ENCODE results near the gene SLC12A3.

Gene SLC12A3

GRCh38 chr16:56915336-56916119, 50.5 kb downstream of the SLC12A3 start:
- no peak overlapping the region for H3K27ac Mint-ChIP-seq
- H3K9me3 Mint-ChIP-seq: no peaks in the 10 kb centered on the region
- ATAC-seq (replicated peaks) (no peak), DNase-seq (no peak)
- H3K4me1 Mint-ChIP-seq (ENCODE audit: low read depth in 2 of 2): peaks cover 13 to 20% of the 10 kb centered on the region in 2 donors
- peaks cover 7 to 23% of the 10 kb centered on the region in 2 donors for H3K27me3 Mint-ChIP-seq
- H3K4me3 Mint-ChIP-seq: no peak overlapping the region
- no peaks in the 10 kb centered on the region for H3K36me3 Mint-ChIP-seq (ENCODE audit: insufficient read depth)

- peaks cover 13 to 18% of the 10 kb centered on the region in 2 donors for H3K4me1 Mint-ChIP-seq (ENCODE audit: low read depth in 2 of 2)
- no peaks in the 10 kb centered on the region for H3K36me3 Mint-ChIP-seq (ENCODE audit: insufficient read depth)
- H3K4me3 Mint-ChIP-seq: peak overlapping the region; percentile 54 to 62
- ATAC-seq (replicated peaks) (peak; percentile 91), DNase-seq (no peak)
- peaks cover 7 to 23% of the 10 kb centered on the region in 2 donors for H3K27me3 Mint-ChIP-seq
- H3K9me3 Mint-ChIP-seq: no peaks in the 10 kb centered on the region
- H3K27ac Mint-ChIP-seq: peak overlapping the region; percentile 34 to 66
Observed at GRCh38 chr16:56916571-56917403, 51.8 kb downstream of the SLC12A3 start.

GRCh38 chr16:56918467-56919012, 53.5 kb downstream of the SLC12A3 start:
- H3K9me3 Mint-ChIP-seq: no peaks in the 10 kb centered on the region
- no peak overlapping the region for H3K4me3 Mint-ChIP-seq
- H3K36me3 Mint-ChIP-seq (ENCODE audit: insufficient read depth): no peaks in the 10 kb centered on the region
- ATAC-seq (replicated peaks) (no peak), DNase-seq (no peak)
- H3K27me3 Mint-ChIP-seq: peaks cover 0 to 11% of the 10 kb centered on the region in 2 donors
- no peak overlapping the region for H3K27ac Mint-ChIP-seq
- peaks cover 13 to 18% of the 10 kb centered on the region in 2 donors for H3K4me1 Mint-ChIP-seq (ENCODE audit: low read depth in 2 of 2)

- Mint-ChIP-seq H3K27ac (no peak overlapping the region), H3K36me3 (ENCODE audit: insufficient read depth) (no peaks in the 10 kb centered on the region), H3K4me3 (no peak overlapping the region), H3K27me3 (peaks cover 0 to 8% of the 10 kb centered on the region in 2 donors), H3K4me1 (ENCODE audit: low read depth in 2 of 2) (peaks cover 13 to 22% of the 10 kb centered on the region in 2 donors), H3K9me3 (no peaks in the 10 kb centered on the region)
- DNase-seq: no peak
- ATAC-seq (replicated peaks): no peak
Observed at GRCh38 chr16:56919099-56919800, 54.2 kb downstream of the SLC12A3 start.

GRCh38 chr16:56921571-56921970, 56.6 kb downstream of the SLC12A3 start:
- ATAC-seq (replicated peaks): no peak
- Mint-ChIP-seq H3K4me1 (ENCODE audit: low read depth in 2 of 2) (peaks cover 11 to 26% of the 10 kb centered on the region in 2 donors), H3K36me3 (ENCODE audit: insufficient read depth) (no peaks in the 10 kb centered on the region), H3K4me3 (no peak overlapping the region), H3K27me3 (no peaks in the 10 kb centered on the region), H3K9me3 (no peaks in the 10 kb centered on the region), H3K27ac (peak overlapping the region in 1 of 2 donors; percentile 63)
- no peak for DNase-seq

- Mint-ChIP-seq H3K27ac (no peak overlapping the region), H3K4me1 (ENCODE audit: low read depth in 2 of 2) (peaks cover 0 to 12% of the 10 kb centered on the region in 2 donors)
Observed at GRCh38 chr16:56923481-56924091, 58.6 kb downstream of the SLC12A3 start.

GRCh38 chr16:56927471-56927870, 62.5 kb downstream of the SLC12A3 start:
- no peak overlapping the region for H3K4me3 Mint-ChIP-seq
- H3K27ac Mint-ChIP-seq: no peak overlapping the region

More at GRCh38 chr16:56923481-56924091, 58.6 kb downstream of the SLC12A3 start:
- H3K9me3 Mint-ChIP-seq: no peaks in the 10 kb centered on the region
- no peak overlapping the region for H3K4me3 Mint-ChIP-seq
- ATAC-seq (replicated peaks): no peak
- no peaks in the 10 kb centered on the region for H3K36me3 Mint-ChIP-seq (ENCODE audit: insufficient read depth)
- H3K27me3 Mint-ChIP-seq: no peaks in the 10 kb centered on the region
- no peak for DNase-seq

GRCh38 chr16:56929639-56930038, 64.6 kb downstream of the SLC12A3 start:
- ATAC-seq (replicated peaks): no peak
- Mint-ChIP-seq H3K27me3 (no peaks in the 10 kb centered on the region), H3K36me3 (ENCODE audit: insufficient read depth) (peaks cover 36% of the 10 kb centered on the region), H3K4me3 (no peak overlapping the region), H3K27ac (no peak overlapping the region), H3K9me3 (no peaks in the 10 kb centered on the region), H3K4me1 (ENCODE audit: low read depth in 2 of 2) (peaks cover 15 to 19% of the 10 kb centered on the region in 2 donors)
- no peak for DNase-seq

More at GRCh38 chr16:56927471-56927870, 62.5 kb downstream of the SLC12A3 start:
- no peaks in the 10 kb centered on the region for H3K9me3 Mint-ChIP-seq
- DNase-seq: no peak
- peaks cover 18% of the 10 kb centered on the region for H3K36me3 Mint-ChIP-seq (ENCODE audit: insufficient read depth)
- H3K4me1 Mint-ChIP-seq (ENCODE audit: low read depth in 2 of 2): peaks cover under 1 to 15% of the 10 kb centered on the region in 2 donors
- no peak for ATAC-seq (replicated peaks)
- H3K27me3 Mint-ChIP-seq: no peaks in the 10 kb centered on the region

GRCh38 chr16:56930486-56931270, 65.7 kb downstream of the SLC12A3 start:
- ATAC-seq (replicated peaks) (no peak), DNase-seq (no peak)
- Mint-ChIP-seq H3K36me3 (ENCODE audit: insufficient read depth) (peaks cover 46% of the 10 kb centered on the region), H3K9me3 (no peaks in the 10 kb centered on the region), H3K27ac (peak overlapping the region; percentile 99 to 100), H3K4me1 (ENCODE audit: low read depth in 2 of 2) (peaks cover 26% of the 10 kb centered on the region in 2 donors), H3K27me3 (no peaks in the 10 kb centered on the region), H3K4me3 (peak overlapping the region; percentile 99 to 100)

GRCh38 chr16:56931271-56931891, 66.4 kb downstream of the SLC12A3 start:
- no peaks in the 10 kb centered on the region for H3K27me3 Mint-ChIP-seq

GRCh38 chr16:56931892-56932720, 67.1 kb downstream of the SLC12A3 start, which contains the start of gene HERPUD1:
HERPUD1 (plus strand) TSS chr16:56932142; CDS start chr16:56932245, 103 bp downstream.
- DNase-seq: peak; percentile 98 to 99 (median 98)
- Mint-ChIP-seq H3K4me1 (ENCODE audit: low read depth in 2 of 2) (peaks cover 26 to 37% of the 10 kb centered on the region in 2 donors), H3K36me3 (ENCODE audit: insufficient read depth) (peaks cover 60% of the 10 kb centered on the region), H3K27me3 (no peaks in the 10 kb centered on the region), H3K9me3 (no peaks in the 10 kb centered on the region), H3K4me3 (peak within 1 kb of the TSS; percentile 99 to 100), H3K27ac (peak within 1 kb of the TSS; percentile 99 to 100)
- ATAC-seq (replicated peaks): peak; percentile 91

More at GRCh38 chr16:56931271-56931891, 66.4 kb downstream of the SLC12A3 start:
- Mint-ChIP-seq H3K36me3 (ENCODE audit: insufficient read depth) (peaks cover 53% of the 10 kb centered on the region), H3K4me3 (peak overlapping the region; percentile 99 to 100), H3K4me1 (ENCODE audit: low read depth in 2 of 2) (peaks cover 26 to 31% of the 10 kb centered on the region in 2 donors), H3K27ac (peak overlapping the region; percentile 99 to 100), H3K9me3 (no peaks in the 10 kb centered on the region)
- ATAC-seq (replicated peaks) (peak; percentile 7), DNase-seq (no peak)
